Gastrocnemius medialis (tissue), 4 donors: ENCODE data around the gene ARHGAP6. TPM values are rescaled to one million over a fixed set of nuclear protein-coding genes. Genes with fewer than 3 reads are reported as not detected.
A peak's percentile ranks its signal among the peaks of the same experiment; 100 is the strongest.

Experiments
- ATAC-seq, 2 donors: fragments of 150-250 bp; one replicate each; pipeline ENCODE4 v1.9.1; 2016
- DNase-seq, 2 donors: peaks; one replicate each; pipeline ENCODE4 v3.0.0-alpha.2; 2019
- H3K27ac ChIP-seq, 4 donors: fragments of 200-600 bp; sonication (generic); 1 replicate in 1 of 4; 2 replicates in 3 of 4; pipeline ENCODE4 v1.5.1; 2016 to 2018; ENCODE audit warnings: mild to moderate bottlenecking in 2 of 4, moderate library complexity in 1 of 4
- H3K27me3 ChIP-seq, 3 donors: fragments of 200-600 bp; sonication (generic) in 2 of 3; 1 replicate in 1 of 3; 2 replicates in 2 of 3; pipeline versions ENCODE4 v1.5.1 to v1.6.0; 2016 to 2019; ENCODE audit warnings: mild to moderate bottlenecking in 1 of 3, moderate library complexity in 1 of 3
- H3K36me3 ChIP-seq, 2 donors: fragments of 200-600 bp; sonication (generic) in 1 of 2; one replicate each; pipeline ENCODE4 v1.5.1; 2017 to 2018
- H3K4me1 ChIP-seq, 2 donors: fragments of 200-600 bp; sonication (generic) in 1 of 2; one replicate each; pipeline ENCODE4 v1.5.1; 2016 to 2017; ENCODE audit warnings: mild to moderate bottlenecking in 2 of 2
- H3K4me3 ChIP-seq, 4 donors: fragments of 200-600 bp; sonication (generic) in 3 of 4; 1 replicate in 1 of 4; 2 replicates in 3 of 4; pipeline ENCODE4 v1.5.1; 2016 to 2019; ENCODE audit warnings: mild to moderate bottlenecking in 2 of 4
- H3K9me3 ChIP-seq, 3 donors: fragments of 200-600 bp; sonication (generic) in 2 of 3; 1 replicate in 1 of 3; 2 replicates in 2 of 3; pipeline ENCODE4 v1.5.1; 2016 to 2019
- POLR2A ChIP-seq, 2 donors: fragments of 450-650 bp; IDR thresholded peaks; one replicate each; pipeline ENCODE4 v1.6.1; 2017; ENCODE audit warnings: antibody characterized with exemption in 2 of 2, mild to moderate bottlenecking in 2 of 2, moderate library complexity in 2 of 2
- in situ Hi-C, 4 donors: fragments of 200-750 bp; cut with MboI; loops; one replicate each; pipeline versions ENCODE4 v1.15.0 to v1.8.0; 2017; ENCODE audit warnings: low sequenced_read_pairs in 4 of 4
- intact Hi-C: fragments of 100-400 bp; cut with DNase I; formaldehyde crosslinking; loops from one replicate; pipeline ENCODE4 v1.15.1; 2023; ENCODE audit warnings: low total_unique reads
- total RNA-seq, 4 donors: library from RNA; depleted of rRNA; stranded (reverse); fragments of >200 nt; gene quantifications; one replicate each; pipeline versions ENCODE4 v1.1.0 to v1.2.3, GENCODE V29; 2016
- TF ChIP-seq, protein P1 (sequence below), 5 experiments: fragments of 450-650 bp in 3 of 5; fragments of 200-600 bp in 2 of 5; sonication (generic) in 2 of 5; IDR thresholded peaks in 4 of 5; conservative IDR thresholded peaks in 1 of 5; 1 replicate in 4 of 5; 2 replicates in 1 of 5; pipeline ENCODE4 v1.5.1; 2016 to 2019; ENCODE audit warnings: antibody characterized with exemption in 5 of 5, mild to moderate bottlenecking in 3 of 5, moderate library complexity in 3 of 5

Gene ARHGAP6
- total RNA-seq, 4 donors from 2014 or later: 10.7 to 18.0 (median 14.9) TPM

DNA sequence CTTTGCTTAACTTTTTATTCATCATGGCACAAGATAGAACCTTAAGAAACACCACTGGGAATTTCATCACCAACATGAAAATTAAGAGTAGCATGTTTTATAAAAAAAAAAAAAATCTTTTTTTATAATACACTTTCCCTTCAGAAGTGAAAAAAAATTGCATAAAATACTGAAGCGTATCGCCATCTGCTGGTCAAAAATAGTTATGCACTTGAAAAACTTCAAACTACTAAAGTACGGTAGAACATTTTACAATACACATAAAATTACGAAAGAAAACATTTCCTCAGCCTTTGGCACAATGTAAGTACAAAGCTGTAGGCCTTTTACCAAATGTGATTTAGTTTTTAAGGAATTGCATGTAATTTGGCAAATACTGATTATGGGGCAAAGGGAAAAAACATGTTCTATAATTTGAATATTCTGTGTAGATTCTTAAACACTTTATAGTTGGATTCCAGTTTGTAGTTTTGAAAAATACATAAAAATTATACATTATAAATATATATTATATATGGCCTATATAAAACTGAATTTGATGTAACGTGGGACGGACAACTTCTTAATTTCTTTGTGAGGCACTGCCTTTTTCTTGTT, 528.1 kb downstream of the ARHGAP6 start:
- Histone ChIP-seq H3K4me1 (peaks cover 7% of the 10 kb centered on the region in 2 donors), H3K9me3 (no peaks in the 10 kb centered on the region), H3K27me3 (no peaks in the 10 kb centered on the region), H3K27ac (no peak overlapping the region), H3K36me3 (no peaks in the 10 kb centered on the region), H3K4me3 (no peak overlapping the region)
- intact Hi-C loops (no loop called here), in situ Hi-C loops (loop anchor here (10.0 to 25.0 kb wide), 4 partner anchors 600 to 950 kb away; partner anchors contain the start of gene MSL3 (in 3 of the 4))
- DNase-seq (no peak), ATAC-seq (no peak)
- TF ChIP-seq, protein P1, sequence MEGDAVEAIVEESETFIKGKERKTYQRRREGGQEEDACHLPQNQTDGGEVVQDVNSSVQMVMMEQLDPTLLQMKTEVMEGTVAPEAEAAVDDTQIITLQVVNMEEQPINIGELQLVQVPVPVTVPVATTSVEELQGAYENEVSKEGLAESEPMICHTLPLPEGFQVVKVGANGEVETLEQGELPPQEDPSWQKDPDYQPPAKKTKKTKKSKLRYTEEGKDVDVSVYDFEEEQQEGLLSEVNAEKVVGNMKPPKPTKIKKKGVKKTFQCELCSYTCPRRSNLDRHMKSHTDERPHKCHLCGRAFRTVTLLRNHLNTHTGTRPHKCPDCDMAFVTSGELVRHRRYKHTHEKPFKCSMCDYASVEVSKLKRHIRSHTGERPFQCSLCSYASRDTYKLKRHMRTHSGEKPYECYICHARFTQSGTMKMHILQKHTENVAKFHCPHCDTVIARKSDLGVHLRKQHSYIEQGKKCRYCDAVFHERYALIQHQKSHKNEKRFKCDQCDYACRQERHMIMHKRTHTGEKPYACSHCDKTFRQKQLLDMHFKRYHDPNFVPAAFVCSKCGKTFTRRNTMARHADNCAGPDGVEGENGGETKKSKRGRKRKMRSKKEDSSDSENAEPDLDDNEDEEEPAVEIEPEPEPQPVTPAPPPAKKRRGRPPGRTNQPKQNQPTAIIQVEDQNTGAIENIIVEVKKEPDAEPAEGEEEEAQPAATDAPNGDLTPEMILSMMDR (IDR thresholded peaks at IDR 0.05 in 4 of 5, conservative IDR thresholded peaks at IDR 0.05 in 1 of 5): peak; percentile 23 to 78 (median 48)
- no peak for TF ChIP-seq POLR2A (IDR thresholded peaks at IDR 0.05)

DNA sequence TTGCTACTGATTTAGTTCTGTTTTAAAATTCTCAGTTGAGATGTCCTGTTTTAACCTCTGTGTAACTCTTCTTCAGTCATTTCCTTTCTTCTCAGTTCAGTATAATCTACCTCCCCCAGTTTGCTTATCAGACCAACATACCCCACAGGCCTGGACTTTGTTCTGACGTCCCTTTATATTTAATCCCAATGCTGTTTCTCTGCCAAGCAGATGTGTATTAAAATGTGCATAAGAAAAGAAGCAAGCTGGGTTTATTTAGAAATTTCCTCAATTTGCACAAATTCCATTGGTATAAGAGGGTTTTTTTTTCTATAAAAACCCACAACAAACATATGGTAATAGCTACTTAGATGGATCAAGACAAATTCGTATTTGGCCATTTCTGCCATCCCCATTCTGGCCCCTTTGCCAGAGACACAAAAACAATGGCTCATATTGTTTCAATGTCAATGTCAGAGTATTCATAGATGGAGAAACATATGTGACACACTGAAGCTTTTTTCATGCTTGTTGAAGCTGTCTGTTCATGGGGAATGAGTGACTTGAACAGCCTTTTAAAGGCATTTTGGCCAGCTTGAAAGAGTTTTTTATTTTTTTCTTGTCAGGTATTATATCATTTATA, 530.0 kb downstream of the ARHGAP6 start:
- DNase-seq (no peak), ATAC-seq (no peak)
- H3K36me3 ChIP-seq: no peaks in the 10 kb centered on the region
- TF ChIP-seq, protein P1 (IDR thresholded peaks at IDR 0.05 in 4 of 5, conservative IDR thresholded peaks at IDR 0.05 in 1 of 5): no peak
- no peak for TF ChIP-seq POLR2A (IDR thresholded peaks at IDR 0.05)
- in situ Hi-C loops (loop anchor here (10.0 to 25.0 kb wide), 4 partner anchors 602 to 948 kb away; partner anchors contain the start of gene MSL3 (in 3 of the 4)), intact Hi-C loops (no loop called here)
- no peak overlapping the region for H3K27ac ChIP-seq
- H3K27me3 ChIP-seq: no peaks in the 10 kb centered on the region
- H3K4me3 ChIP-seq: no peak overlapping the region
- H3K4me1 ChIP-seq: peaks cover 7% of the 10 kb centered on the region in 2 donors
- H3K9me3 ChIP-seq: no peaks in the 10 kb centered on the region

DNA sequence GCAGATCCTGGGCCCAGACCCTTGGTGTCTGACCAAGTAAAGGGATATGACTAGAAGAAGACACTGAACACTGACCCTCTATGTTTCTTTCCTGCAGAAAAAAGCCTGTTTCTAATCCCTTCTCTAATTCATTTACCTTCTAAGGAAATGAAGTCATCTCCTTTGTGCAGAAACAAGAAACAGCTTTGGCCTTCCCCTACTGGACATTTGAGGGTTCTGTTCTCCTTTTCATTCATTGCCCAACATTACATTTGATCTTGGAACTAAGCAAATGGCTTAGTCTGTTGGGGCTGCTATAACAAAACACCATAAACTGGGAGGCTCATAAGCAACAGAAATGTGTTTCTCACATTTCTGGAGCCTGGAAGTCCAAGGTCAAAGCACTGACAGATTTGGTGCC, 534.6 kb downstream of the ARHGAP6 start:
- no peaks in the 10 kb centered on the region for H3K27me3 ChIP-seq
- intact Hi-C loops: loop anchor here (5.0 kb wide), 1 partner anchor 939 kb away; no protein-coding TSS in a partner anchor
- no peak for DNase-seq
- TF ChIP-seq, protein P1 (IDR thresholded peaks at IDR 0.05 in 4 of 5, conservative IDR thresholded peaks at IDR 0.05 in 1 of 5): no peak
- TF ChIP-seq POLR2A (IDR thresholded peaks at IDR 0.05): no peak
- H3K36me3 ChIP-seq: no peaks in the 10 kb centered on the region
- no peaks in the 10 kb centered on the region for H3K4me1 ChIP-seq
- H3K27ac ChIP-seq: no peak overlapping the region
- no peak overlapping the region for H3K4me3 ChIP-seq
- no peak for ATAC-seq
- H3K9me3 ChIP-seq: no peaks in the 10 kb centered on the region
- in situ Hi-C loops: loop anchor here (10.0 to 25.0 kb wide), 4 partner anchors 606 to 944 kb away; partner anchors contain the start of gene MSL3 (in 3 of the 4)

DNA sequence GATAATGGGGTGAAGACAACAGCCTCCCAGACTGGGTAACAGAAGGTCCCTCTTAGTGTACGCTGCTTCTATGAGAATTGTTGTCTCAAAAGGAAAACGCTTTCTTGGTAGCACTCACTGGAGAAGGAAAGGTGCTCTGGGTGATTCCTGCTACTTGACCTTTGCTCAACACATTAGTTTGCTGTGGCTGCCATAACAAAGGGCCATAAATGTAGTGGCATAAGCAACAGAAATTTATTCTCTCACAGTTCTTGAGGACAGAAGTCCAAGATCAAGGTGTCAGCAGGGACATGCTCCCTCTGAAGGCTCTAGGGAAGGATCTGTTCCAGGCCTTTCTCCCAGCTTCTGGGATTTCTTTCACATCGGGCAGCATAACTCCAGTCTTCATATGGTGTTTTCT, 535.6 kb downstream of the ARHGAP6 start:
- TF ChIP-seq, protein P1 (IDR thresholded peaks at IDR 0.05 in 4 of 5, conservative IDR thresholded peaks at IDR 0.05 in 1 of 5): no peak
- TF ChIP-seq POLR2A (IDR thresholded peaks at IDR 0.05): no peak
- in situ Hi-C loops (loop anchor here (10.0 to 25.0 kb wide), 4 partner anchors 607 to 943 kb away; partner anchors contain the start of gene MSL3 (in 3 of the 4)), intact Hi-C loops (loop anchor here (5.0 kb wide), 1 partner anchor 938 kb away; no protein-coding TSS in a partner anchor)
- H3K9me3 ChIP-seq: no peaks in the 10 kb centered on the region
- H3K27me3 ChIP-seq: no peaks in the 10 kb centered on the region
- no peak for DNase-seq
- no peak overlapping the region for H3K27ac ChIP-seq
- H3K4me3 ChIP-seq: no peak overlapping the region
- no peaks in the 10 kb centered on the region for H3K4me1 ChIP-seq
- ATAC-seq: no peak
- H3K36me3 ChIP-seq: no peaks in the 10 kb centered on the region
